H9 (cell line): ENCODE data around the gene ATP2A1. TPM values are rescaled to one million over a fixed set of nuclear protein-coding genes. Genes with fewer than 3 reads are reported as not detected.
A peak's percentile ranks its signal among the peaks of the same experiment; 100 is the strongest.

Experiments
- DNase-seq: peaks from one replicate; pipeline ENCODE4 v3.0.0-alpha.2; 2017
- H2AFZ ChIP-seq: one replicate; pipeline ENCODE4 v1.6.1; 2013; ENCODE audit warnings: mild to moderate bottlenecking, low read length, control low read depth, moderate library complexity
- H2AK5ac ChIP-seq: 2 replicates; pipeline ENCODE4 v1.6.1; 2013; ENCODE audit warnings: low read length, control low read depth, mixed read lengths; ENCODE audit not compliant: insufficient read length
- H2BK120ac ChIP-seq: one replicate; pipeline ENCODE4 v1.6.1; 2013; ENCODE audit warnings: low read depth, mild to moderate bottlenecking, low read length, control low read depth, inconsistent platforms; ENCODE audit not compliant: poor library complexity, severe bottlenecking
- H2BK12ac ChIP-seq: 2 replicates; pipeline ENCODE4 v1.6.1; 2013; ENCODE audit warnings: low read length, control low read depth, mixed read lengths, low read depth; ENCODE audit not compliant: insufficient read length
- H2BK15ac ChIP-seq: 2 replicates; pipeline ENCODE4 v1.6.1; 2013; ENCODE audit warnings: low read depth, low read length, control low read depth
- H2BK20ac ChIP-seq: one replicate; pipeline ENCODE4 v1.6.1; 2013; ENCODE audit warnings: low read depth, mild to moderate bottlenecking, low read length, control low read depth, inconsistent platforms; ENCODE audit not compliant: poor library complexity, severe bottlenecking
- H2BK5ac ChIP-seq: 2 replicates; pipeline ENCODE4 v1.6.1; 2013; ENCODE audit warnings: low read length, control low read depth, mixed read lengths; ENCODE audit not compliant: insufficient read length
- H3K14ac ChIP-seq: 2 replicates; pipeline ENCODE4 v1.6.1; 2013; ENCODE audit warnings: low read length, control low read depth; ENCODE audit not compliant: insufficient read depth
- H3K18ac ChIP-seq: 2 replicates; pipeline ENCODE4 v1.6.1; 2013; ENCODE audit warnings: low read depth, mild to moderate bottlenecking, mixed read lengths, low read length, control low read depth; ENCODE audit not compliant: insufficient read length
- H3K23ac ChIP-seq: 2 replicates; pipeline ENCODE4 v1.6.1; 2013; ENCODE audit warnings: low read length, control low read depth, mixed read lengths, low read depth; ENCODE audit not compliant: insufficient read length
- H3K23me2 ChIP-seq: 2 replicates; pipeline ENCODE4 v1.6.1; 2013; ENCODE audit warnings: low read depth, mild to moderate bottlenecking, mixed read lengths, low read length, control low read depth; ENCODE audit not compliant: insufficient read length, poor library complexity, severe bottlenecking
- H3K27ac ChIP-seq: 2 replicates; pipeline ENCODE4 v1.5.1; 2013; ENCODE audit warnings: low read length, control low read depth, mixed read lengths, low read depth; ENCODE audit not compliant: insufficient read length
- H3K27me3 ChIP-seq: 2 replicates; pipeline ENCODE4 v1.6.1; 2013; ENCODE audit warnings: low read length, control low read depth, inconsistent platforms; ENCODE audit not compliant: insufficient read depth
- H3K4ac ChIP-seq: 2 replicates; pipeline ENCODE4 v1.6.1; 2013; ENCODE audit warnings: low read depth, mild to moderate bottlenecking, control low read depth, inconsistent platforms, low read length, moderate library complexity
- H3K4me1 ChIP-seq: 2 replicates; pipeline ENCODE4 v1.6.1; 2013; ENCODE audit warnings: low read length, control low read depth, inconsistent platforms; ENCODE audit not compliant: insufficient read depth
- H3K4me2 ChIP-seq: 2 replicates; pipeline ENCODE4 v1.6.1; 2013; ENCODE audit warnings: low read length, control low read depth, mixed read lengths; ENCODE audit not compliant: insufficient read length, insufficient read depth
- H3K56ac ChIP-seq: 2 replicates; pipeline ENCODE4 v1.6.1; 2013; ENCODE audit warnings: low read depth, mild to moderate bottlenecking, mixed read lengths, low read length, control low read depth; ENCODE audit not compliant: insufficient read length
- H3K79me1 ChIP-seq: 2 replicates; pipeline ENCODE4 v1.6.1; 2013; ENCODE audit warnings: low read depth, mild to moderate bottlenecking, moderate library complexity, low read length, control low read depth, inconsistent platforms; ENCODE audit not compliant: insufficient read depth, poor library complexity, severe bottlenecking
- H3K79me2 ChIP-seq: 2 replicates; pipeline ENCODE4 v1.6.1; 2013; ENCODE audit warnings: low read length, control low read depth, inconsistent platforms; ENCODE audit not compliant: insufficient read depth
- H3K9ac ChIP-seq: 2 replicates; pipeline ENCODE4 v1.6.1; 2013; ENCODE audit warnings: low read length, control low read depth, mixed read lengths; ENCODE audit not compliant: insufficient read length; ENCODE audit errors: extremely low read depth
- H3K9me3 ChIP-seq: one replicate; pipeline ENCODE4 v1.6.1; 2013; ENCODE audit warnings: low read depth, low read length, inconsistent platforms; ENCODE audit not compliant: control insufficient read depth
- H3T11ph ChIP-seq: one replicate; pipeline ENCODE4 v1.6.1; 2013; ENCODE audit warnings: mild to moderate bottlenecking, low read length, control low read depth, inconsistent platforms
- H4K20me1 ChIP-seq: one replicate; pipeline ENCODE4 v1.6.1; 2013; ENCODE audit not compliant: control insufficient read depth, insufficient read length, insufficient read depth
- H4K5ac ChIP-seq: 2 replicates; pipeline ENCODE4 v1.6.1; 2013; ENCODE audit warnings: low read depth, mild to moderate bottlenecking, mixed read lengths, low read length, control low read depth; ENCODE audit not compliant: insufficient read length
- H4K8ac ChIP-seq: replicated peaks from 2 replicates; pipeline ENCODE4 v1.6.1; 2013; ENCODE audit warnings: low read length, control low read depth, mixed read lengths, low read depth; ENCODE audit not compliant: insufficient read length
- H4K91ac ChIP-seq: 2 replicates; pipeline ENCODE4 v1.6.1; 2013; ENCODE audit warnings: low read depth, mild to moderate bottlenecking, moderate library complexity, mixed read lengths, low read length, control low read depth; ENCODE audit not compliant: insufficient read length
- H3K27ac Mint-ChIP-seq, 3 experiments: 2 replicates in 2 of 3; 3 replicates in 1 of 3; pipeline ENCODE4 v1.8.0; 2020 to 2021; ENCODE audit warnings: mixed read lengths in 3 of 3, mild to moderate bottlenecking in 1 of 3, moderate library complexity in 1 of 3
- H3K27me3 Mint-ChIP-seq: 2 replicates; pipeline ENCODE4 v1.8.0; 2021; ENCODE audit warnings: low read depth, mild to moderate bottlenecking, moderate library complexity, mixed read lengths
- H3K36me3 Mint-ChIP-seq, 3 experiments: 2 replicates in 2 of 3; 3 replicates in 1 of 3; pipeline ENCODE4 v1.8.0; 2020 to 2021; ENCODE audit warnings: low read depth in 3 of 3, mixed read lengths in 3 of 3; ENCODE audit not compliant: insufficient read depth in 1 of 3
- H3K4me1 Mint-ChIP-seq, 2 experiments: 2 replicates each; pipeline ENCODE4 v1.8.0; 2020; ENCODE audit warnings: mixed read lengths in 2 of 2
- H3K4me3 Mint-ChIP-seq, 2 experiments: 2 replicates in 1 of 2; 3 replicates in 1 of 2; pipeline ENCODE4 v1.8.0; 2020 to 2021; ENCODE audit warnings: mild to moderate bottlenecking in 2 of 2, mixed read lengths in 2 of 2, moderate library complexity in 1 of 2
- H3K9me3 Mint-ChIP-seq, 2 experiments: 2 replicates in 1 of 2; 3 replicates in 1 of 2; pipeline ENCODE4 v1.8.0; 2020; ENCODE audit warnings: mild to moderate bottlenecking in 2 of 2, mixed read lengths in 2 of 2, moderate library complexity in 1 of 2
- CTCF ChIP-seq: fragments of 200-600 bp; sonication (generic); conservative IDR thresholded peaks from 3 replicates; pipeline ENCODE4 v1.8.0; 2021; ENCODE audit warnings: antibody characterized with exemption, mild to moderate bottlenecking
- WGBS: extraction: QIAGEN DNeasy Blood & Tissue Kit; methylation state at CpG from one replicate; pipeline ENCODE4 v1.1.7; 2013; ENCODE audit warnings: missing lambda C conversion rate, low lambda C conversion rate, mixed read lengths; ENCODE audit not compliant: insufficient read length; ENCODE audit errors: extremely low coverage; 5-methylcytosine and 5-hydroxymethylcytosine counted together
- total RNA-seq: library from RNA; stranded (reverse); gene quantifications from 2 replicates; pipeline ENCODE4 v1.2.1, GENCODE V29; 2021

Gene ATP2A1
- total RNA-seq, 1 experiment from 2014 or later, result 4.6 TPM

GRCh38 chr16:28879261-28879840 lies 1.1 kb downstream of the ATP2A1 start:
- Histone ChIP-seq H3K9ac (peak overlapping the region; percentile 63), H3K23ac (no peak overlapping the region), H2BK15ac (no peak overlapping the region), H4K91ac (no peak overlapping the region), H3K79me2 (no peaks in the 10 kb centered on the region), H3K27me3 (peaks cover 6% of the 10 kb centered on the region; the same call in 1 of the 2 replicates), H4K5ac (no peak overlapping the region), H3K23me2 (peaks cover 11% of the 10 kb centered on the region), H3K4me2 (peak overlapping the region; percentile 64), H2BK120ac (no peak overlapping the region), H2BK20ac (no peak overlapping the region), H3K27ac (no peak overlapping the region), H3K9me3 (no peaks in the 10 kb centered on the region), H2BK5ac (no peak overlapping the region), H4K8ac (no peak overlapping the region), H3T11ph (no peak overlapping the region), H3K14ac (peak overlapping the region; percentile 75; the same call in 1 of the 2 replicates), H2AFZ (no peak overlapping the region), H3K18ac (peak overlapping the region; percentile 35), H3K79me1 (no peaks in the 10 kb centered on the region), H3K4ac (no peak overlapping the region), H4K20me1 (no peaks in the 10 kb centered on the region), H2BK12ac (no peak overlapping the region), H3K4me1 (peaks cover 6% of the 10 kb centered on the region; the same call in 1 of the 2 replicates), H3K56ac (no peak overlapping the region), H2AK5ac (no peak overlapping the region)
- H3K4me3 Mint-ChIP-seq, result peak overlapping the region; percentile 87 to 95
- peak overlapping the region in 2 of 3 experiments; percentile 32 to 95; a peak in 4 of 7 replicates for H3K27ac Mint-ChIP-seq
- peaks cover 18% of the 10 kb centered on the region for H3K27me3 Mint-ChIP-seq
- no peaks in the 10 kb centered on the region; a peak in 1 of 5 replicates for H3K9me3 Mint-ChIP-seq
- no CpG with 5 or more reads among the region's 27 CpGs for WGBS
- TF ChIP-seq CTCF, result no peak
- no peak for DNase-seq
- H3K36me3 Mint-ChIP-seq, result peaks cover 4 to 8% (median 7%) of the 10 kb centered on the region in 3 experiments
- peaks cover 33 to 68% of the 10 kb centered on the region in 2 experiments for H3K4me1 Mint-ChIP-seq
